HepG2 (cell line): Measurements from ENCODE around the gene PITX3. TPM values are rescaled to one million over a fixed set of nuclear protein-coding genes. Genes with fewer than 3 reads are reported as not detected.
A peak's percentile ranks its signal among the peaks of the same experiment; 100 is the strongest.

ENCODE experiments used
- EP300 ChIP-seq, 3 experiments: sonication (generic) in 1 of 3; formaldehyde crosslinking in 1 of 3; IDR thresholded peaks; 2 replicates each; pipeline versions ENCODE4 v1.5.1 to v1.6.1; 2011 to 2020; ENCODE audit warnings: low read depth in 2 of 3, low read length in 2 of 3, borderline replicate concordance in 1 of 3, improper control_type of control experiment in 1 of 3, mild to moderate bottlenecking in 1 of 3, missing genetic modification reagents in 1 of 3, moderate library complexity in 1 of 3
- FOXA3 ChIP-seq: IDR thresholded peaks from 2 replicates; pipeline ENCODE4 v1.6.1; 2016; ENCODE audit warnings: missing genetic modification reagents, missing compliant biosample characterization
- KDM2A ChIP-seq: sonication (generic); formaldehyde crosslinking; IDR thresholded peaks from 2 replicates; pipeline ENCODE4 v1.4.0; 2020; ENCODE audit warnings: low read depth, missing genetic modification reagents, borderline replicate concordance
- KLF6 ChIP-seq: IDR thresholded peaks from 2 replicates; pipeline ENCODE4 v1.8.0; 2016; ENCODE audit warnings: missing biosample characterization, missing genetic modification reagents
- MAFF ChIP-seq: IDR thresholded peaks from 2 replicates; pipeline ENCODE4 v1.6.1; 2011; ENCODE audit warnings: low read depth, low read length, improper control_type of control experiment
- MTF1 ChIP-seq: sonication (generic); formaldehyde crosslinking; IDR thresholded peaks from 2 replicates; pipeline ENCODE4 v1.5.0; 2020; ENCODE audit warnings: missing genetic modification reagents
- RARG ChIP-seq: sonication (generic); formaldehyde crosslinking; IDR thresholded peaks from 2 replicates; pipeline ENCODE4 v1.4.0; 2020; ENCODE audit warnings: low read depth, mild to moderate bottlenecking, missing genetic modification reagents
- RXRA ChIP-seq: sonication (generic); formaldehyde crosslinking; IDR thresholded peaks from 2 replicates; pipeline ENCODE4 v1.5.1; 2020; ENCODE audit warnings: missing genetic modification reagents
- SRSF1 ChIP-seq: fragments of 200-400 bp; formaldehyde crosslinking; optimal IDR thresholded peaks from 2 replicates; pipeline ENCODE3; 2017; ENCODE audit warnings: mild to moderate bottlenecking, low read depth, low read length, moderate library complexity
- TGIF2 ChIP-seq: IDR thresholded peaks from 2 replicates; pipeline ENCODE4 v1.6.1; 2016; ENCODE audit warnings: control low read depth, missing compliant biosample characterization
- TP53 ChIP-seq: sonication (generic); formaldehyde crosslinking; conservative IDR thresholded peaks from 2 replicates; pipeline ENCODE4 v1.4.0; 2020; ENCODE audit warnings: missing genetic modification reagents
- ZC3H4 ChIP-seq: sonication (generic); formaldehyde crosslinking; IDR thresholded peaks from 2 replicates; pipeline ENCODE4 v1.4.0; 2020; ENCODE audit warnings: missing genetic modification reagents, borderline replicate concordance
- ZNF367 ChIP-seq: sonication (generic); formaldehyde crosslinking; IDR thresholded peaks from 2 replicates; pipeline ENCODE4 v1.4.0; 2020; ENCODE audit warnings: missing genetic modification reagents, borderline replicate concordance
- ZNF674 ChIP-seq: sonication (generic); formaldehyde crosslinking; IDR thresholded peaks from 2 replicates; pipeline ENCODE4 v1.5.0; 2020; ENCODE audit warnings: low read depth, mild to moderate bottlenecking, missing genetic modification reagents
- ZNF766 ChIP-seq: sonication (generic); formaldehyde crosslinking; IDR thresholded peaks from 2 replicates; pipeline ENCODE4 v1.5.0; 2020; ENCODE audit warnings: missing genetic modification reagents, borderline replicate concordance
- polyA plus RNA-seq, 8 experiments: library from polyadenylated mRNA; depleted of rRNA in 3 of 8; stranded (reverse) in 7 of 8; unstranded in 1 of 8; fragments of >200 nt; fragmentation: Illumina TruSeq in 4 of 8; extraction: Trizol in 4 of 8; gene quantifications; 2 replicates each; pipeline versions ENCODE4 v1.2.1 to v1.2.3, GENCODE V29; 2011 to 2016; ENCODE audit warnings: low read depth in 4 of 8, missing spikeins in 1 of 8, mixed read lengths in 1 of 8; ENCODE audit not compliant: insufficient read depth in 1 of 8
- total RNA-seq, 5 experiments: library from RNA; depleted of rRNA; stranded (reverse); fragments of >200 nt; fragmentation: Illumina TruSeq; extraction: Trizol; gene quantifications; 2 replicates each; pipeline ENCODE4 v1.2.3, GENCODE V29; 2016; ENCODE audit warnings: low read depth in 1 of 5
- TF ChIP-seq, protein P1 (sequence below): IDR thresholded peaks from 2 replicates; pipeline ENCODE4 v1.6.1; 2012; ENCODE audit warnings: low read depth, low read length, improper control_type of control experiment
- TF ChIP-seq, protein P2 (sequence below): sonication (generic); formaldehyde crosslinking; IDR thresholded peaks from 2 replicates; pipeline ENCODE4 v1.4.0; 2020; ENCODE audit warnings: missing genetic modification reagents, borderline replicate concordance
- TF ChIP-seq, protein P3 (sequence below), 2 experiments: sonication (generic) in 1 of 2; formaldehyde crosslinking in 1 of 2; IDR thresholded peaks; 2 replicates each; pipeline versions ENCODE4 v1.4.0 to v1.6.1; 2016 to 2020; ENCODE audit warnings: borderline replicate concordance in 1 of 2, low read depth in 1 of 2, mild to moderate bottlenecking in 1 of 2, missing genetic modification reagents in 1 of 2
- TF ChIP-seq, protein P4 (sequence below): sonication (generic); formaldehyde crosslinking; IDR thresholded peaks from 2 replicates; pipeline ENCODE4 v1.5.0; 2020; ENCODE audit warnings: missing genetic modification reagents, mild to moderate bottlenecking, borderline replicate concordance

PITX3 gene
- total and polyA plus RNA-seq, 2 of the 13 experiments (the other 11 are each of a cell fraction or from before 2014, with no cell fraction given), result not detected

DNA sequence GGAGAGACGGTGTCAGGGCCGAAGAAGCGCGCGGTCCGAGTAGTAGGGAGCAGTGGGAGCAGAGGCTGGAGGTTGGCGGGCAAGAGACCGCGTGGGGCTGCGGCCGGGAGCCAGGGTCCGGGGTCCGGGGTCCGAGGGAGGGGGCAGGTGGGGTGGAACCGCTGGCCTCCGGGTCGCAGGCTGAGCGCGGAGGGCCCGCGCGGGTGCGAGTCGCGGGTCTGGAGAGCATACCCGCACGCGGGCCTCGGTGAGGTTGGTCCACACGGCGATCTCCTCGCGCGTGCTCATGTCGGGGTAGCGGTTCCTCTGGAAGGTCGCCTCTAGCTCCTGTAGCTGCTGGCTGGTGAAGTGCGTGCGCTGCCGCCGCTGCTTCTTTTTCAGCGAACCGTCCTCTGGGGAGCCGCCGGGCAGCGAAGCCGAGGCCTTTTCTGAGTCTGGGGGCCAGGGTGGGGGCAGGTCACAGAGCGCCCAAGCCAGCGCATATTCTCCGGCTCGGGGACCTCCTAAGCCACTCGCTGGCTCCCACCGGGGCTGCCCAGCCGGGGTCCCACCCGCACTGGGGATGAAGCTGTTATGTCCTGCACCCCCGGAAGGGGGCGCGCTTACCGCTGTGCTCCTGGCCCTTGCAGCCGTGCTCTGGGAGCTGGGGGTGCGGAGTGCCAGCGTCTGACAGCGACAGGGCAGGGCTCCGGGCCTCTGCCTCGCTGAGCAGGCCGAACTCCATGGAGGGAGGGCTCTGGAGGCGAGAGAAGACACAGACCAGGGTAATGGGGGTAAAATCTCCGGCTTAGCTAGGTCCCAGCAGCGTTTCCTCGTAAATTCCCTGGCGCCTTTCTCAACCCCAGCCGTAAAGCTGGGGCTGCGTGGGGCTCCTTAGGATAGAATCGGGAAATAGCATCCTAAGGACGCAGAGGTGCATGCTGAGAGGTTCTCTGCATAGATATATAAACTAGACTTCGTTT, 9.7 kb downstream of the PITX3 start (continued):
- TF ChIP-seq KLF6 (no peak), ZNF766 (CRISPR knock-in tag) (no peak), EP300 (IDR thresholded peaks at IDR 0.05; ENCODE audit: low read depth in 2 of 2, low read length in 2 of 2) (no peak), EP300 (CRISPR knock-in tag; IDR thresholded peaks at IDR 0.05; ENCODE audit: borderline replicate concordance) (no peak), KDM2A (CRISPR knock-in tag) (peak; percentile 69), ZNF367 (no peak), MTF1 (CRISPR knock-in tag) (no peak), SRSF1 (peak; percentile 40), RARG (no peak), RXRA (CRISPR knock-in tag) (0 out of 2 replicates have a peak, but pooled peaks have one; percentile 56), ZNF674 (CRISPR knock-in tag) (no peak), TP53 (CRISPR knock-in tag) (no peak), FOXA3 (CRISPR knock-in tag) (no peak), TGIF2 (CRISPR knock-in tag) (no peak), ZC3H4 (no peak), MAFF (no peak)
- TF ChIP-seq, protein P1, sequence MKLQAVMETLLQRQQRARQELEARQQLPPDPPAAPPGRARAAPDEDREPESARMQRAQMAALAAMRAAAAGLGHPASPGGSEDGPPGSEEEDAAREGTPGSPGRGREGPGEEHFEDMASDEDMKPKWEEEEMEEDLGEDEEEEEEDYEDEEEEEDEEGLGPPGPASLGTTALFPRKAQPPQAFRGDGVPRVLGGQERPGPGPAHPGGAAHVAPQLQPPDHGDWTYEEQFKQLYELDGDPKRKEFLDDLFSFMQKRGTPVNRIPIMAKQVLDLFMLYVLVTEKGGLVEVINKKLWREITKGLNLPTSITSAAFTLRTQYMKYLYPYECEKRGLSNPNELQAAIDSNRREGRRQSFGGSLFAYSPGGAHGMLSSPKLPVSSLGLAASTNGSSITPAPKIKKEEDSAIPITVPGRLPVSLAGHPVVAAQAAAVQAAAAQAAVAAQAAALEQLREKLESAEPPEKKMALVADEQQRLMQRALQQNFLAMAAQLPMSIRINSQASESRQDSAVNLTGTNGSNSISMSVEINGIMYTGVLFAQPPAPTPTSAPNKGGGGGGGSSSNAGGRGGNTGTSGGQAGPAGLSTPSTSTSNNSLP, result no peak
- TF ChIP-seq, protein P2, sequence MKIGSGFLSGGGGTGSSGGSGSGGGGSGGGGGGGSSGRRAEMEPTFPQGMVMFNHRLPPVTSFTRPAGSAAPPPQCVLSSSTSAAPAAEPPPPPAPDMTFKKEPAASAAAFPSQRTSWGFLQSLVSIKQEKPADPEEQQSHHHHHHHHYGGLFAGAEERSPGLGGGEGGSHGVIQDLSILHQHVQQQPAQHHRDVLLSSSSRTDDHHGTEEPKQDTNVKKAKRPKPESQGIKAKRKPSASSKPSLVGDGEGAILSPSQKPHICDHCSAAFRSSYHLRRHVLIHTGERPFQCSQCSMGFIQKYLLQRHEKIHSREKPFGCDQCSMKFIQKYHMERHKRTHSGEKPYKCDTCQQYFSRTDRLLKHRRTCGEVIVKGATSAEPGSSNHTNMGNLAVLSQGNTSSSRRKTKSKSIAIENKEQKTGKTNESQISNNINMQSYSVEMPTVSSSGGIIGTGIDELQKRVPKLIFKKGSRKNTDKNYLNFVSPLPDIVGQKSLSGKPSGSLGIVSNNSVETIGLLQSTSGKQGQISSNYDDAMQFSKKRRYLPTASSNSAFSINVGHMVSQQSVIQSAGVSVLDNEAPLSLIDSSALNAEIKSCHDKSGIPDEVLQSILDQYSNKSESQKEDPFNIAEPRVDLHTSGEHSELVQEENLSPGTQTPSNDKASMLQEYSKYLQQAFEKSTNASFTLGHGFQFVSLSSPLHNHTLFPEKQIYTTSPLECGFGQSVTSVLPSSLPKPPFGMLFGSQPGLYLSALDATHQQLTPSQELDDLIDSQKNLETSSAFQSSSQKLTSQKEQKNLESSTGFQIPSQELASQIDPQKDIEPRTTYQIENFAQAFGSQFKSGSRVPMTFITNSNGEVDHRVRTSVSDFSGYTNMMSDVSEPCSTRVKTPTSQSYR (CRISPR knock-in tag), result no peak
- TF ChIP-seq, protein P3, sequence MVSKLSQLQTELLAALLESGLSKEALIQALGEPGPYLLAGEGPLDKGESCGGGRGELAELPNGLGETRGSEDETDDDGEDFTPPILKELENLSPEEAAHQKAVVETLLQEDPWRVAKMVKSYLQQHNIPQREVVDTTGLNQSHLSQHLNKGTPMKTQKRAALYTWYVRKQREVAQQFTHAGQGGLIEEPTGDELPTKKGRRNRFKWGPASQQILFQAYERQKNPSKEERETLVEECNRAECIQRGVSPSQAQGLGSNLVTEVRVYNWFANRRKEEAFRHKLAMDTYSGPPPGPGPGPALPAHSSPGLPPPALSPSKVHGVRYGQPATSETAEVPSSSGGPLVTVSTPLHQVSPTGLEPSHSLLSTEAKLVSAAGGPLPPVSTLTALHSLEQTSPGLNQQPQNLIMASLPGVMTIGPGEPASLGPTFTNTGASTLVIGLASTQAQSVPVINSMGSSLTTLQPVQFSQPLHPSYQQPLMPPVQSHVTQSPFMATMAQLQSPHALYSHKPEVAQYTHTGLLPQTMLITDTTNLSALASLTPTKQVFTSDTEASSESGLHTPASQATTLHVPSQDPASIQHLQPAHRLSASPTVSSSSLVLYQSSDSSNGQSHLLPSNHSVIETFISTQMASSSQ (IDR thresholded peaks at IDR 0.05; ENCODE audit: low read depth), result no peak
- TF ChIP-seq, protein P3 (CRISPR knock-in tag; IDR thresholded peaks at IDR 0.05; ENCODE audit: borderline replicate concordance), result no peak
- TF ChIP-seq, protein P4, sequence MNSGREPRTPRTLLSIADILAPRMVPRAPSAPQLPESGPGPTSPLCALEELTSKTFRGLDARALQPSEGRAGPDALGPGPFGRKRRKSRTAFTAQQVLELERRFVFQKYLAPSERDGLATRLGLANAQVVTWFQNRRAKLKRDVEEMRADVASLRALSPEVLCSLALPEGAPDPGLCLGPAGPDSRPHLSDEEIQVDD (CRISPR knock-in tag), result no peak
